ENCODE results near the gene CEL.

Gene CEL

DNA sequence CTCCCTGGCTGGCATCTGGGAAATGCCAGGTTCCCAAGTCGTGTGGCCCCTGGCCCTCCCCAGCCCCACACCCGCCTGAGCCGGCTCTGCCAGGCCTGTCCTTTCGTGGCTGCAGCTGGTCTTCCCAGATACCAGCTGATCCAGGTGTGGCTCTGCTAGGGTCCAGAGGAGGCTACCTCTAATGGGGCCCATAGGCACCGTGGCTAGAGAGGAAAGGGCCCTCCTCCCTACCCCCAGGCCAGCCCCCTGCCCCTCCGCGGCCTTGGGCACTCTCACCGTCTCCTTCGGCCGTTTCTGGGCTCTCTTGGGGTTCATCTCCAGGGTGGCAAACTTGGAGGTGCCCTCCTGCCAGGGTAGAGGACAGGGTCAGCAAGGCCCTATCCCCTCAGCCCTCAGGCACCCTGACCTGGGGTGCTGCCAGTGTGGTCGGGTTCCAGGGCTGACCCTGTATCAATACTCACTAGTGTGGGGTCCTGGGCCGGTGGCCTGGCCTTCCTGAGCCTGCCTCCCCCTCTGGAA lies 42.3 kb downstream of the CEL start:
- no peak for DNase-seq (ENCODE audit: low read depth in 2 of 2)

DNA sequence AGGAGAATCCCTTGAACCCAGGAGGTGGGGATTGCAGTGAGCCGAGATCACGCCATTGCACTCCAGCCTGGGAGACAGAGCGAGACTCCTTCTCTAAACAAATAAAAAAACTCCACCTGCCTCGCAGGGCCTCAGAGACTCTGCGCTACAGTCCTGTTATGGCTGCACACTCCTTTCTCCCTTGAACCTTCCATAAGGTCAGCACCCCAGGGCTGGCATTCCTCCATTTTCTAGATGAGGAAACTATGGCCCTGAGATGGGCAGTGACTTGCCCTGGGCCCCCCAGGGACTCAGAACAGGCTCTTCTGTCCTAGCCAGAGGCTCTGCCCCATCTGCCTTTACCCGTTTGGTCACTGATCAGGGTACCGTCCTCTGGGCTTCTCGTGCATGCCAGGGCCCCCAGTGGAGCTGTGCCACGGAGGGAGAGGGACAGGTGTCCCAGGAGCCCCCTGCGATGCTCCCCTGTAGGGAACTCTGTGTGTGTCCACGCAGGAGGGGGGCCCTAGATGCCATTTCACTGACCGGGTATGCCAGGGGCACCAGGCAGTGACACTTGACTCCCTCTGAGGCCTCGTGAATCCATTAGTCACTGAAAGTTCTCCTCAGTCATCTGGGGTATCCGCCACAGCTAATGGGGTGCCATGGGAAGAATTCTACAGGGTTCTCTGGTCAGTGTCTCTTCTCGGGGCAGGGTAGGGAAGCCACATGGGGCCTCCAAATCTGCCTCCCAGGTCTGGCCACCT lies 43.1 kb downstream of the CEL start:
- DNase-seq (ENCODE audit: low read depth in 2 of 2) = no peak

DNA sequence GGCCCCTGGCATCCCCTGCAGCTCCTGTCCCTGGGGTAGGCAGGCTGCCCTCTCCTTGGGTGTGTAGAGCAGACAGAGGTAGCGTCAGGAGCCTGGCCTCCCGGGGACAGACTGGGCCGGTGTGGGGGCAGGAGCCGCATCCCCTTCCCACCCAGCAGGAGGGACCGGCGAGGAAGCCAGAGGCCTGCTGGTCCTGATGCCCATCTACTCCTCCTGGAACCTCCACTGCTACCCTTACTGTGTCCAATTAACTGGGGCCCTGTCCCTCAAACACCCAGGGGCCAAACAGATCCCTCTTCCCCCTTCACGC lies 43.6 kb downstream of the CEL start:
- DNase-seq (ENCODE audit: low read depth in 2 of 2) = no peak

DNA sequence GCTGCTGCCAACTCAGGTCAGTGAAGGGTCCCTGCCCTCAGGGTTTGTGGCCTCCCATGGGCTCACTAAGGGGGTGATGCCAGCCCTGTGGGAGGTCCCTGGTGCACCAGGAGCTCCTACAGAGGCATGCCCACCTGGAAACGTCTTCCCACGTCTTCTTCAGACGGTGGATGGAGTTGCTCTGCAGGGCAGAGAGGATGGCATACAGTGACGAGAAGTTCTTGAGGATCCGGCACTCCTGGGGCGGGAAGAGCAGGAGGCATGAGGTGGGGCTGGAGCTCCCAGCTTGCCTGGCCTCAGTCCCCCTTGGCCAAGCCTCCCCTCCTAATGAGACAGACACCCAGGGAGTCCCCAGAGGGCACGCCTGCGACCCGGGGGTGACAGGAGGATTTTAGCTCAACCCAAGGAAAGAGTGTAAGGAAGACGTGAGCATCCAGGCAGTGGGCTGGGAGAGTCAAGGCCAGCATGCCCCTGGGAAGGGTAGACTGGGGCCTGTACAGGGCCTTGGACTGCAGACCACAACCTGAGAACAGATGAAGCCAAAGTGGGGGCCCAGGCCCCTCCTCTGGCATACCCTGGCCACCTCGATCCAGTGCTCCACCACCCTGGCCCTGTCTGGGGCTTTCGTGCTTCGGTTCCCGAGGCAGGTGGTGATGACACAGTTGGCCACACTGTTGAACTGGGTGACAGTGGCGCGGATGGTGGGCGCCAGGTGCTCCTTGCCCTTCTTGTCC lies 44.9 kb downstream of the CEL start:
- no peak for DNase-seq (ENCODE audit: low read depth in 2 of 2)

DNA sequence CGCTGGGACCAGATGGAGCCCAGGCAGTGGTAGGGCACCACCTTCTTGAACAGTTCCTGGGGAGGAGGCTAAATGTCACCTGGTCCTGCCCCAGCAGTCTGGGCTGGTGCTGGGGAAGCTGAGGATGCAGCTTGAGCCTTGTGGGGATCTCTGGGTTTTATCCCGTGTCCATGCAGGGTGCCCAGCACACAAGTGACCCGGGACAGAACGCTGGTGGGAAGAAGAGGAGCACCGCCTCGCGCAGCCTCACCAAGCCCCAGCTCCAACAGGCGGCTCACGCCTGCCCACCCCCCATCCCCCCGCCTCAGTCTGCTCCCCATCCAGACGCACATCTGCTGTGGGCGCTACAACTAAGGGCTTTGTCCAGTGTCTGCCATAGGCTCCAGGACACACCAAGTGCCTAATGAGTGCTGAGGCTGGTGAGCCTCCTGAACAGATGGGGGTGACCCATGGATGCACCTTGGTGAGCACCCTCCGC lies 45.5 kb downstream of the CEL start:
- no peak for DNase-seq (ENCODE audit: low read depth in 2 of 2)

DNA sequence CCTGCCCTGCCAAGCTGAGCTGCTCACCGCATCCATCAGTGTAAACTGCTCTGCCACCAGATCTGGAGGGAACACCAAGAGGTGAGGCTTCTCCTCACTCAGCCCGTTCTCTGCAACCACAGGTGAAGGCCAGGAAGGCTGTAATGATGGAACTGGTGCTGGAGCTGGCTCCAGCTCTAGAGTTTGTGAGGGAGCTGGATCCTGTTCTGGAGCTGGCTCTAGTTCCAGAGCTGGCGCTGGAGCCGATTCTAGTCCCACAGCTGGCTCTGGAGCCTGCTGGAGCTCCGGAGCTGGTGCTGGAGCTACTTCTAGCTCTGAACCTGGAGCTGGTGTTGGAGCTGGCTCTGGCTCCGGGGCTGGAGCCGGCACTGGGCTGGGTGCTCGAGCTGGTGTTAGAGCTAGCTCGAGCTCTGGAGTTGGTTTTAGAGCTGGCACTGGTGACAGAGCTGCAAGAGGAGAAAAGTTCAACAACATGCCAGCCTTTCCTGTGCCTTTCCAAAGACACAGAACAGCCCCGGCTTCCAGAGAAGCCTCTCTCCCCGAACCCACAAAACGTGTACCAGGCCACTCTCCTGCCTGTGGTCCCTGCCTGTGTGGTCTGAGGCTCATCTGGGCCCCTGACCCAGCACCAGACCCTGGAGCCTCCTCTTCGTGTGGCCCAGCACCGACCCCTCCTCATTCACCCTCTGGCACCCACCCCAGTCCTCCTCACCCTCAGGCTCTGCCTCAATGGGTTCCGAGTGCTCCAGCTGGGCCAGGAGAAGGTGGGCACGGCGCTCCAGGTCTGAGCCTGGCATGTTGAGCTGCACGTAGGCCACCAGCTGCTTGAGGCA lies 46.4 kb downstream of the CEL start:
- no peak for DNase-seq (ENCODE audit: low read depth in 2 of 2)

DNA sequence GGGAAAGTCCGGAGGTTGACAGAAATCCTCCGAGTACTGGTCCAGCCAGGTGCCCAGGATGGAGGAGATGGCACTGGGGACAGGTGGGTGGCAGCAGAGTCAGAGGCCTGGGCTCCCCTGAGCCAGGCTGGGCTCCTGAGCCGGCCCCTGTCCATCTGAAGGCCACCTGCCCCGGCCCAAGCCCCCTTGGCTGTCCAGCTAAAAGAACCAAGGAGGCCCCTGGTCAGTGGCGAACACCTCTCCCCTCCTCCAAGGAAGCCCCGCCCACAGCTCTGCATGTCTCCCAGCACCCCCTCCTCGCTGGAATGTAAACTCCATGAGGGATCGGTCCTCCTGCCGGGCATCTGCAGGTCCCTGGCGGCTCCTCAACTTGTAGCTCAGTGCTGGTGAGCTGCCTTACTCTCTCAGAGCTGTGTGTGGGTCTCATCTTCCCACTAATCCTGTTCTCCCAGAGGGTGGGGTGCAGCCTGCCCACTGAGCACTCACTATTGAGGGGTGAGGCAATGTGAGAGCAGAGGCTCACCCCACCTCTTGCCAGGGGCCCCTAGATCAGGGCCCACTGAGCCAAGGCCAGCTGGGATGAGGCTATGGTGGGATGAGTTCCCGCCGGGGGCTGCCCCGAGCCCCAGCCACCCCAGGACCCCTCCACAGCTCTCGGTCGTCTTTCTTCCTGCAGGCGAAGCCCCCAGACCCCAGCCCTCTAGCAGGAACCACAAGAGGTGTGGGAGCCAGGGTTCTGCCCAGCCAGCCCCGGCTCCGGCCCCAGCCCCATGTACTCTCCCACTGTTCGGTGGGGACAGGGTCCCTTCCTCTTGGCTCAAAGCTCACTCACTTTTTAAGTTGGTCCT lies 47.2 kb downstream of the CEL start:
- DNase-seq (ENCODE audit: low read depth in 2 of 2) = no peak

DNA sequence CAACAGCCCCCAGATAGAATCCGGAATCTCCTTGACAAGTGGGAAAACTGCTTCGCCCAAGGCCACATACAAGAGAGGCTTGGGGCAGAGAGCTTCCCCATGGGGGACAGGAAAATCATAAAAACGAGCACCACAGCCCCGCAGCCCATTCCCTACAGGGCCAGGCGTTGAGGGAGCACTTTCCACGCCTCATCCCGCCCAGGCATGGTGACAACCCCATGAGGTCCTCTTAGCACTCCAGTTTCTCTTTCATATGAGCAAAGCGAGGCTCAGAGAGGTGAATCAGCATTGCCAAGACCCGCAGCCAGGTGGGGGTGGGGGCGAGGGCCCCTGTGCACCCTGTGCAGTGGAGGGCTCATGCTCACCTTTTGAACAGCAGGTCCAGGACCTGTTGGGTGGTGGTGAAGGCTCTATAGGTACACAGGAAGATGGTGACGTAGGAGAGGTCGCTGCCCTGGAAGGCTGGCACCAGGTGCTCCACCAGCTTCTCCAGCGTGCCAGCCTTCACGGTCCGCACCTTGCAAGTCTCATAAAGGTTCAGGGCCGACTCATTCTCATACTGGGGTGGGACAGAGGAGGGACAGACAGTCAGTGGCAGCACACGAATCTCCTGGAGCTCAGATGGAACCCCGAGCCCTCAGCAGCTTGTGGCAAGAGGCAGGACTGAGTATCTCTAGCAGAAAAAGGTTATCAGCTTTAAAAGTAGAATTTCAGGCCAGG lies 48.3 kb downstream of the CEL start:
- DNase-seq (ENCODE audit: low read depth in 2 of 2) = no peak

DNA sequence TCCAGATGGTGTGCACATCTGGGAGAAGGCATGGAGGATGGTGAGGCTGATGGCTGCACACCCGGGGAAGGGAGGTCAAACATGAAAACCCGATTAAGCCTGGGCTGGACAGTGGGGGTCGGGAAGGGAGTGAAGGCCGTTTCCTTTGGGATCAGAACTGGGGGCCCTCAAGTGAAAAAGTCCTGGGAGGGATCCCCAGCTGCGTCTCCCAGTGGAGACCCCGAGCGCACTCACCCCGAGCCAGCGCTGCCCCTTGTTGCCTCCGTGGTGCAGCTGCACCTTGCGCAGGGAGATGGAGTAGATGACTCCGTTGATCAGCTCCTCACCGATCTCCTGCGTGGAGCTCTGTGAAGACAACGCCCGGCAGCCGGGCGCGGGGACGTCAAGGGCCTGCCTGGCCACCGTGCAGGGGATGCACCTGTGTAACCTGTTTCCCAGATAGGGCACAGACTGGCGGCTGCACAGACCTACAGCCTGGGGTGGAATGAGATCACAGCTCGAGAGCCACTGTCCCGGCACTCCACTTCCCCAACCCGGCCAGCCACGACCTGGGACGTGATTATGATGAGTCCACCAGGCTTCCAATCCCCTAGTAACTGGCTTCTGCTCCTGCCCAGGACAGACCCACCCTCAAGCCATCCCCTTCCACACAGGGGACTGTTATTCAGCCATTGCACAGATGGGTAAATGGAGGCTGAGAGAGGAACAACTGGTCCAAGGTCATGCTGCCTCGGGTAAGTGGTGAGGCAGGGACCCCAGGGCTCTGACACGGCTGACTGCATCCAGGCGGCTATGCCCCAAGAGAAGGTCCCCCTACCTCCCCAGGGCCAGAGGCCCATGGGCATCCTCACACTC lies 50.3 kb downstream of the CEL start:
- no peak for DNase-seq (ENCODE audit: low read depth in 2 of 2)

DNA sequence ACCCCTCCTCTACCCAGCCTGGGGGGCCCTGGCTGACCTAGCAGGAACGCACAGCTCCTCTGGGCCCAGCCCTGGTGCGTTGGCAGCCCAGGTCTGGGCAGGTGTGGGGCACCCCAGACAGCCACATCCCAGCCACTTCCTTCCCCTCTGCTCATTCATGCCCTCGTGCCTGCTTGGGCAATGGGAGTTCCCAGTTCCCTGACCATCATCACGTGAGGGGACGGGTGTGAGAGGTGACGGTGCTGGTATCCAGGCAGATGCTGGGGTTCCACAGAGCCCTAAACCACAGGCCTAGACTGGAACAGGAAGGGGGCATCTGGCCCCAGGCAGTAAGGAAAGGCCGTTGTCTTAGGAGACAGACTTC lies 50.9 kb downstream of the CEL start:
- no peak for DNase-seq (ENCODE audit: low read depth in 2 of 2)

DNA sequence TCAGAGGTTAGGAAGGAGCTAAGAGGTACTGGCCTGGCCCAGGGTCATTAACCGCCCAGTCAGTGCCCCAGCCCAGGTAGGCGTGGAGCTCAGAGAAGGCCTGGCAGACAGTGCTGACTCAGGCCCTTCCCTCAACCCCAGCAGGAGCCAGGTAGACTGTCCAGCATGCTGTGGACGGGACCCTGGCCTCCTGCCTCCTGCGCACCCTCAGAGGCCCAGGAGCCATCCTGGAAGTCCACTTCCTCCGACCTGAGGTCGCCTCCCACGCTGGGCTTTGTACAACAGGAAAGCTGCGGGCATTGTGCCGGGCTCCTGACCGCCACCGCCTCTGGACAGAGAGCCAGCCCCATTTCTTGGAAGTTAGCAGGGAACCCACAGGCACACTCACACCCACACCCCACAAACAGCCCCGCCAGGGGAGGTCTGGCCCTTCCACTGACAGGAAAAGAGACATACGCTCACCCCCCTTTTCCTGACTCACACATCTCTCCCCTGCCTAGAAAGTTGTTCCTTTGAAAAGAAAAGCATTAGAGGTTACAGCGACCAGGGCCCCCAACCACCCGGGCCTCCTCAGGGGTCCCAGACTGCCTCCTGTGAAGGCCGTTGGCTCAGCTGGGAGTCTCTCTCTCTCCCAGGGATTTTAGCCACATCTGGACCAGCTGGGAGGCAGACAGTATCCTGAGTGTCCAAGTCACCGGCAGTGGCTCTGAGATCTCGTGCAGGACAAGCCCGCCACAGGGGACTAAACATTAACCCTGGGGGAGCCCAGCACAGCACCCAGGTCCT lies 51.6 kb downstream of the CEL start:
- no peak for DNase-seq (ENCODE audit: low read depth in 2 of 2)

DNA sequence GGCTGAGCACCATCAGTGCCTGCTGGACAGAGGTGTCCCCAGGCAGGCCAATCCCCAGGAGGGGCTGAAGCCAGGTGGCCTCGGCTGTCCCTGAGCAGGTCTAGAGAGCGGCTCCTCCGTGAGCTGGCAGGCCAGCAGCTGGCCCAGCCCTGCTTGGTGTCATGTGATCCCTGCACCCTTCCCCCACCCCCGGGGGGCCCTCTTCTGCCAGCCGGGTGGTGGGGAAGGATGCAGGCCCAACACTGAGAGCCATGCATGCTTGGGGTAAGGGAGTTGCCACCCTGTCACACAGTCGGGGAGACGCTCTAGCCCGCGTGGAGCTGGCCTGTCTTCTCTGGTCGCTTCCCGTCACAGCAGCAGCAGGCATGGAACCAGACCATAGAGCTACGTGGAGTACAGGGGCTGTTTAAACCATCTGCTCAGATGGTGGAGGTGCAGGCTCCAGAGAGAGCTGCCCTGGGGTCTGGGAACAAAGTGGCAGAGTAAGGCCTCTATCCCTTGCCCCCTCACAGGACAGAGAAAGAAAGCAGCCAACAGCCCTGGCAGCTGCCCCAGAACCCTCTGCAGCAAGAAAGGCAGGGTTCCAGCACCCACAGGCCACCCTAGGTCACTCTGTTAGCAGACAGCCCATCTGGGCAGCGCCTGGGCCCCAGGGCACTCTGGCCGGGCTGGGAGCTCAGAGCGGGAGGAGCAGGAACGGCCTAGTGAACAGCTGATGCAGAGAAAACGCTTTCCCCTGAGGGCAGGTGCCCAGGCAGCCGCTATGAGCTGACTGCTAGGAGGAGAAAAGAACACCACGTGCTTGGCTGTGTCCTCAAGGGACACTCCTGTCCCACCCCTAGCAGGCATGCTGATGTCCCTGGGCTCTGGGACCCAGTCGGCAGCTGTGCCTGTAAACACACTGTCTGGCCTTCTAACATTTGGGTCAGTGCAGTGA lies 52.4 kb downstream of the CEL start:
- no peak for DNase-seq (ENCODE audit: low read depth in 2 of 2)

DNA sequence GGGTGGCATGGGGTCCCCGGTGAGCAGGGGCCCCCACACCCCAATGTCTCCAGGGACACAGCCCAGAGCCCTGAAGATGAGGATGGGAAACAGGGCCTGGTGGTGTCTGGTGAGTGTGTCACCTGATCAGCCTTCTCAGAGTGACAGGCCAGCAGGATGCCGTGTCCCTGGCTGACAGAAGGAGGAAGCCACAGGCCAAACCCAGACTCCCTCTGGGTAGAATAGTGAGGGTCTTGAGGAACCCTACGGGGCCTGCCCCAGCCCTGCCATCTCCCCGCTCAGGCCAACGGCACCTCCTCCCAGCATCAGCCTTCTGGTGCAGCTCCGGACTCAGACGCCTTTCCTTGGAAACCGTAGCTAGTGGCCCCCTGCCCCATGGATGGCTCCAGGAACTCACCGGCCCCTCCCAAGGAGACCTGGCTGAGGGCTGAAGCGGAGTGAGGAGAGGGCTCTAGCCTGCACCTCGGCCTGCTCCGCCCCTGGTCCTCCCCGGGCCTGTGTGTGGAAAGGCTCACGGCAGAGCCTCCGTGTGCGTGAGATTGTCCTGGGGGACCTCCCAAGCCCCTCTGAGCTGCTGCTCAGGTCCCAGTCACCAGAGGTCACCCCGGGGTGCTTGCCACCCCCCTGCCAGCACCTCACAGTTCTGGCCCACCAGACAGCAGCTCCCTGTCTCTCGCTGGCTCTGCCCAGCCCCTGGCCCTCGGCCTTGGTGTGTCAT lies 53.3 kb downstream of the CEL start:
- no peak for DNase-seq (ENCODE audit: low read depth in 2 of 2)

DNA sequence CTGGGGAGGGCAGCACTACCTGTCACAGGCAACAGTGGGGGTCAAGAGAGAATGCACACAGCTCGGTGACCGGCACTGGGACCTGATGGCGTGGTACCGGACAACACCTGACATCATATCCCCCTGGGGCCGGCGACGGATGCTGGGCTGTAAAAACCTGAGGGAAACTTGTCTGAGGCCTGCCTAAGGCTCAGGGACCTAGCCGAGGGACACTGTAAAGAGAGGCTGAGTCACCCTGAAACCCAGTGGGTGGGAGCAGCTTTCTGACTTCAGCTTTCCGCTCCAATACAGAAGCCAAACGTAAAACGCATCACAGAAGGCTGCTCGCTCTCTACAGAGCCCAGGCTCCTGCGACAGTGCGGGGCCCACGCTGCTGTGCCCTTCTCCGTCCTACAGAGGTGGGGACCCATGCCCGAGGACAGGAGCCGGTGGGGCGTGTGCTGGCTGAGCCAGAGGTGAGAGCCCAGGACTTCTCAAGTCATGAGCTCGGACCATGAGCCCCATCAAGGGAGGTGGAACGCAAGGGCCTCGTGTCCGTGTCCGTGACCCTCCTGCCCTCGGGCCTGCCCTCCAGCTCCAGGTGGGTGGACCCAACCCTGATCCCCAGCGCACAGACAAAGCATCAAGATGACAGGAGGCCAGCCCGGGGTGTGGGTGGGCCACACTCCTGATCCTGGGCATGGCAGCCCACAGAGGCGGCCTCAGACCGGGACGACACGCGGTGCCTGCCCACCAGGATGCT lies 54.0 kb downstream of the CEL start:
- DNase-seq (ENCODE audit: low read depth in 2 of 2) = peak; percentile 64 to 72

DNA sequence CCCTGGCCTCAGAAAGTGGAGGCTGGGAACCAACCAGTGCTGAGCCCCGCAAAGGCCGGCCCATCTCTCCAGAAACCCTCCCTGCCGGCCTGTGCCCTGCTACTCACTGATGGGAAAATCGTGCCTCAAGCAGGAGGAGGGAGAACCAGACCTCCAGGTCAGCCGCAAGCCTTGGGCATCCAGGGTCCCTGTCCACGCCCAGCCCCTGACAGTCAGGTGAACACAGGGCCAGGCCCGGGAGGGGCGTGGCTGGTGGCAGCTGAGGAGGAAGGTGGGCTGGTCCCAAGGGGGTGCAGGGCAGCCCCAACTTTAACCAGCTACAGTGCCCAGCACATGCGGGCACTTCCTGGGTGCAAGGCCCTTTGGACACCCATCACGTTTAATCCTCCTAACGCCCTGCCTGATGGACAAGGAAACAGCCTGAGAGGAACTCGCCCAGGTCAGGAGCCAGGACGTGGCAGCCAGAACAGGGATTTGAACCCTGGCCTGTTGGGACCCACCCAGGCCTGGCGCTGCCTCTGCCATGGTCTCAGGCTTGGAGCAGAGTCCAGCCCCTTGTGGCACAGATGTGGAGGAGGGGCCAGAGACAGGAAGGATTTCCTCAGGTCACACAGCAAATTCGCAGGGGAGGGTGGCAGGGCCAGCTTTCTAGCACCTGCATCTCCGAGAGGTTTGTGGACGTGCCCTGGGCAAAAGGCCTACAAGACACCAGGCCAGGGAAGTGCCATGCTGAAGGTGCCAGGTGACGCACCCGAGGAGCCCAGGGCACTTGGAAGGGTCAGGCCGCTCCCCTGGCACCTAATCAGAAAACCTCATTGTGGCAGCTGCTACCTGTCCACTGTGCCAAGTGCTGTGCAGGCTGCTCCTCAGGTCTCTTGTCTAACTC lies 54.8 kb downstream of the CEL start:
- no peak for DNase-seq (ENCODE audit: low read depth in 2 of 2)
